HepG2 (cell line): ENCODE data around the gene HES7. TPM values are rescaled to one million over a fixed set of nuclear protein-coding genes. Genes with fewer than 3 reads are reported as not detected.

Experiments used
- ATAC-seq: fragments of 200-7000 bp; cut with Tn5 transposase; 3 replicates; pipeline ENCODE4 v1.9.1; 2020; ENCODE audit warnings: mild to moderate bottlenecking, moderate library complexity
- BruUV-seq: library from RNA; stranded (reverse); fragments of 400-500 nt; replicated peaks from 2 replicates; lab custom pipeline; 2021; lab: Mats Ljungman, UMichigan
- CTCF ChIA-PET: fragments of 300-600 bp; formaldehyde crosslinking; extraction: SDS; loops from one replicate; lab custom pipeline; 2021; ENCODE audit warnings: low total read pairs, inconsistent platforms, low intra/inter-chr PET ratio; lab: Yijun Ruan, JAX
- POLR2A ChIA-PET: fragments of 350-600 bp; sonication (Branson Sonifier 250); formaldehyde crosslinking; loops from one replicate; lab custom pipeline; 2020; ENCODE audit warnings: antibody characterized with exemption, inconsistent platforms; lab: Yijun Ruan, JAX
- DNase-seq: peaks from one replicate; pipeline ENCODE4 v3.0.0-alpha.2; 2015; ENCODE audit warnings: low spot score
- FAIRE-seq: peaks from 3 replicates; lab custom pipeline; 2011; peaks lifted over from hg19 to GRCh38; lab: Jason Lieb, UNC
- H2AFZ ChIP-seq: one replicate; pipeline ENCODE4 v1.6.1; 2011; ENCODE audit warnings: low read length, inconsistent platforms
- H3K27ac ChIP-seq: fragments of 300-600 bp; 3 replicates; pipeline ENCODE4 v1.8.0; 2011; ENCODE audit warnings: mixed run types, mild to moderate bottlenecking, mixed read lengths, low read length, inconsistent platforms; ENCODE audit not compliant: insufficient read depth; ENCODE audit errors: extremely low read length
- H3K27me3 ChIP-seq, 2 experiments: fragments of 200-600 bp in 1 of 2; 2 replicates in 1 of 2; 3 replicates in 1 of 2; pipeline versions ENCODE4 v1.6.0 to v1.8.0; 2011; ENCODE audit warnings: low read length in 2 of 2, mild to moderate bottlenecking in 2 of 2, moderate library complexity in 2 of 2, inconsistent platforms in 1 of 2; ENCODE audit not compliant: insufficient read depth in 2 of 2, control insufficient read depth in 1 of 2
- H3K36me3 ChIP-seq, 2 experiments: fragments of 200-600 bp in 1 of 2; replicated peaks in 1 of 2; 2 replicates in 1 of 2; 3 replicates in 1 of 2; pipeline versions ENCODE4 v1.5.1 to v1.8.0; 2011; ENCODE audit warnings: low read length in 2 of 2, inconsistent platforms in 1 of 2; ENCODE audit not compliant: insufficient read depth in 2 of 2, control insufficient read depth in 1 of 2
- H3K4me1 ChIP-seq: 2 replicates; pipeline ENCODE4 v1.5.1; 2012; ENCODE audit warnings: low read length, inconsistent platforms; ENCODE audit not compliant: insufficient read depth
- H3K4me2 ChIP-seq: 2 replicates; pipeline ENCODE4 v1.6.0; 2011; ENCODE audit warnings: low read depth, low read length, inconsistent platforms
- H3K4me3 ChIP-seq, 3 experiments: fragments of 200-600 bp in 1 of 3; sonication (generic), shearing (Covaris generic) in 1 of 3; replicated peaks in 1 of 3; 2 replicates each; pipeline ENCODE4 v1.5.1; 2011 to 2016; ENCODE audit warnings: low read length in 3 of 3, inconsistent platforms in 2 of 3, low read depth in 2 of 3, mild to moderate bottlenecking in 2 of 3, control low read depth in 1 of 3, mixed read lengths in 1 of 3; ENCODE audit not compliant: insufficient read depth in 1 of 3
- H3K79me2 ChIP-seq: one replicate; pipeline ENCODE4 v1.6.1; 2011; ENCODE audit warnings: low read length, inconsistent platforms; ENCODE audit not compliant: insufficient read depth
- H3K9ac ChIP-seq: 2 replicates; pipeline ENCODE4 v1.6.0; 2011; ENCODE audit warnings: mild to moderate bottlenecking, low read depth, low read length, inconsistent platforms; ENCODE audit not compliant: insufficient read depth
- H3K9me3 ChIP-seq: 2 replicates; pipeline ENCODE4 v1.5.1; 2012; ENCODE audit warnings: mild to moderate bottlenecking, low read length
- H4K20me1 ChIP-seq: 2 replicates; pipeline ENCODE4 v1.6.0; 2011; ENCODE audit warnings: inconsistent platforms, mild to moderate bottlenecking, low read length, moderate library complexity; ENCODE audit not compliant: insufficient read depth
- KDM2A ChIP-seq: sonication (generic); formaldehyde crosslinking; IDR thresholded peaks from 2 replicates; pipeline ENCODE4 v1.4.0; 2020; ENCODE audit warnings: low read depth, missing genetic modification reagents, borderline replicate concordance
- ZNF616 ChIP-seq: sonication (generic); formaldehyde crosslinking; IDR thresholded peaks from 2 replicates; pipeline ENCODE4 v1.5.0; 2020; ENCODE audit warnings: low read depth, mild to moderate bottlenecking, missing genetic modification reagents
- WGBS: methylation state at CpG from one replicate; pipeline ENCODE4 v1.1.6; 2017; ENCODE audit warnings: low lambda C conversion rate; 5-methylcytosine and 5-hydroxymethylcytosine counted together
- in situ Hi-C: cut with HindIII; loops from 2 replicates; pipeline ENCODE4 v1.10.0; 2017; ENCODE audit warnings: low pct_unique_long_range_greater_than_20kb; ENCODE audit not compliant: extremely low pct_ligation_motif_present
- intact Hi-C: fragments of 100-400 bp; cut with micrococcal nuclease; formaldehyde crosslinking; loops from one replicate; pipeline ENCODE4 v1.10.0; 2022; ENCODE audit not compliant: unreplicated experiment
- polyA plus RNA-seq, 8 experiments: library from polyadenylated mRNA; depleted of rRNA in 3 of 8; stranded (reverse) in 7 of 8; unstranded in 1 of 8; fragments of >200 nt; fragmentation: Illumina TruSeq in 4 of 8; extraction: Trizol in 4 of 8; gene quantifications; 2 replicates each; pipeline versions ENCODE4 v1.2.1 to v1.2.3, GENCODE V29; 2011 to 2016; ENCODE audit warnings: low read depth in 4 of 8, missing spikeins in 1 of 8, mixed read lengths in 1 of 8; ENCODE audit not compliant: insufficient read depth in 1 of 8
- total RNA-seq, 5 experiments: library from RNA; depleted of rRNA; stranded (reverse); fragments of >200 nt; fragmentation: Illumina TruSeq; extraction: Trizol; gene quantifications; 2 replicates each; pipeline ENCODE4 v1.2.3, GENCODE V29; 2016; ENCODE audit warnings: low read depth in 1 of 5
- TF ChIP-seq, protein P1 (sequence below): IDR thresholded peaks from 2 replicates; pipeline ENCODE4 v1.6.1; 2016; ENCODE audit warnings: low read depth, missing genetic modification reagents, missing compliant biosample characterization

HES7 gene
- total and polyA plus RNA-seq, 2 of the 13 experiments (the other 11 are each of a cell fraction or from before 2014, with no cell fraction given): not detected

DNA sequence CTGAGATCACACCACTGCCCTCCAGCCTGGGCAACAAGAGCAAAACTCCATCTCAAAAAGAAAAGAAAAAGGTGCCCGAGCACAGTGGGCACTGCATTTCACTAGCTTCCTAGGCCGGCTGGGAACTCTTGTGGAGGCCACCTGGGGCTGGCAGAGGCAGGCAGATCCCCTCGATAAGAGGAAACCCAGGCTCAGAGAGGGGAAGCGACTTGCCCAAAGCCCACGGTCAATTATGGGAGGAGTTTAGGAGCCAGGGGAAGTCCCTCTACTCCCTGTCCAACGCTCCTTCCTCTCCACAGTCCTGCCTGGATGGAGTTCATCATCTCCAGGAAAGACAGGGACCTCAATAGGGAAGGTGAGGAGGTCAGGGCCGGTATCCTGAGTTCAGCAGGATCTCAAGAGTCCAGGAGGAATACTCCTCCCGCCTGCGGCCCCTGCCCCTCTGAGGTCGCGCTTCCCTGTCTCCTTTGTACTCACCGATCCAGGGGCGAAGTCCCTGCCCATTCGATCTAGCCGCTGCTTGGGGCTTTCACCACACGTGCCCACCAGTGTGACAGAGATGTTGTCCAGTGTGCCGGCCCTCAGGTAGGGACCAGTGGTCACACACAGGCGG lies 6.4 kb downstream of the HES7 start (continued):
- TF ChIP-seq, protein P1, sequence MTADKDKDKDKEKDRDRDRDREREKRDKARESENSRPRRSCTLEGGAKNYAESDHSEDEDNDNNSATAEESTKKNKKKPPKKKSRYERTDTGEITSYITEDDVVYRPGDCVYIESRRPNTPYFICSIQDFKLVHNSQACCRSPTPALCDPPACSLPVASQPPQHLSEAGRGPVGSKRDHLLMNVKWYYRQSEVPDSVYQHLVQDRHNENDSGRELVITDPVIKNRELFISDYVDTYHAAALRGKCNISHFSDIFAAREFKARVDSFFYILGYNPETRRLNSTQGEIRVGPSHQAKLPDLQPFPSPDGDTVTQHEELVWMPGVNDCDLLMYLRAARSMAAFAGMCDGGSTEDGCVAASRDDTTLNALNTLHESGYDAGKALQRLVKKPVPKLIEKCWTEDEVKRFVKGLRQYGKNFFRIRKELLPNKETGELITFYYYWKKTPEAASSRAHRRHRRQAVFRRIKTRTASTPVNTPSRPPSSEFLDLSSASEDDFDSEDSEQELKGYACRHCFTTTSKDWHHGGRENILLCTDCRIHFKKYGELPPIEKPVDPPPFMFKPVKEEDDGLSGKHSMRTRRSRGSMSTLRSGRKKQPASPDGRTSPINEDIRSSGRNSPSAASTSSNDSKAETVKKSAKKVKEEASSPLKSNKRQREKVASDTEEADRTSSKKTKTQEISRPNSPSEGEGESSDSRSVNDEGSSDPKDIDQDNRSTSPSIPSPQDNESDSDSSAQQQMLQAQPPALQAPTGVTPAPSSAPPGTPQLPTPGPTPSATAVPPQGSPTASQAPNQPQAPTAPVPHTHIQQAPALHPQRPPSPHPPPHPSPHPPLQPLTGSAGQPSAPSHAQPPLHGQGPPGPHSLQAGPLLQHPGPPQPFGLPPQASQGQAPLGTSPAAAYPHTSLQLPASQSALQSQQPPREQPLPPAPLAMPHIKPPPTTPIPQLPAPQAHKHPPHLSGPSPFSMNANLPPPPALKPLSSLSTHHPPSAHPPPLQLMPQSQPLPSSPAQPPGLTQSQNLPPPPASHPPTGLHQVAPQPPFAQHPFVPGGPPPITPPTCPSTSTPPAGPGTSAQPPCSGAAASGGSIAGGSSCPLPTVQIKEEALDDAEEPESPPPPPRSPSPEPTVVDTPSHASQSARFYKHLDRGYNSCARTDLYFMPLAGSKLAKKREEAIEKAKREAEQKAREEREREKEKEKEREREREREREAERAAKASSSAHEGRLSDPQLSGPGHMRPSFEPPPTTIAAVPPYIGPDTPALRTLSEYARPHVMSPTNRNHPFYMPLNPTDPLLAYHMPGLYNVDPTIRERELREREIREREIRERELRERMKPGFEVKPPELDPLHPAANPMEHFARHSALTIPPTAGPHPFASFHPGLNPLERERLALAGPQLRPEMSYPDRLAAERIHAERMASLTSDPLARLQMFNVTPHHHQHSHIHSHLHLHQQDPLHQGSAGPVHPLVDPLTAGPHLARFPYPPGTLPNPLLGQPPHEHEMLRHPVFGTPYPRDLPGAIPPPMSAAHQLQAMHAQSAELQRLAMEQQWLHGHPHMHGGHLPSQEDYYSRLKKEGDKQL (CRISPR knock-in tag): no peak

DNA sequence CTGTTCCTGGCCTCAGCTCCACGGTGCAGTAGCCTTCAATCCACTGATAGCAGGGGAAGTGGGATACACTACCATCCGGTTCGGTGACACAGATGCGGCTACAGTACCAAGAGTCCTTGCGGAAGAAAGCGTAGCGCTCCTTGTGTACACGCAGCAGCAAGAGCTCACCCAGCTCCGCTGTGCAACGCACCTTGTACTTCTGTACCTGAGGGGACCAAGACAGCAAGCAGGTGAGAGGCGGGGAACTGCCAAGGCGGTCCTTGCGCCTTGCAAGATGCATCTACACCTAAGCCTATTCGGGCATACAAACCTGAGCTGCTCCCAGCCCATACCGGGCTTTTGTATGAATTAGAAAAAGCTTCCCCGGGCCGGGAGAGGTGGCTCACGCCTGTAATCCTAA lies 7.1 kb downstream of the HES7 start:
- Histone ChIP-seq H3K9ac (no peak overlapping the region), H3K9me3 (no peaks in the 10 kb centered on the region), H3K27me3 (peaks cover 2 to 46% of the 10 kb centered on the region in 2 experiments; a peak in 4 of 5 replicates), H3K4me3 (no peak overlapping the region), H3K79me2 (no peaks in the 10 kb centered on the region), H3K4me1 (peaks cover 30% of the 10 kb centered on the region), H3K27ac (no peak overlapping the region), H4K20me1 (peaks cover 11% of the 10 kb centered on the region; the same call in 1 of the 2 replicates), H3K36me3 (no peaks in the 10 kb centered on the region), H3K4me2 (no peak overlapping the region), H2AFZ (no peak overlapping the region)
- DNase-seq: no peak
- no TSS peak for BruUV-seq
- TF ChIP-seq ZNF616 (CRISPR knock-in tag) (no peak), KDM2A (0 out of 2 replicates have a peak, but pooled peaks have one; percentile 4)
- ChIA-PET CTCF (no interaction called here), POLR2A (no interaction called here)
- in situ Hi-C loops: loop anchor here (5.0 kb wide), 1 partner anchor 44 kb away; no protein-coding TSS in a partner anchor
- intact Hi-C loops: loop anchor here (5.0 kb wide), 1 partner anchor 34 kb away; no protein-coding TSS in a partner anchor
- FAIRE-seq: no peak
- ATAC-seq: no peak
- WGBS: 55% methylated on average over 18 of the region's 18 CpGs
